ENCODE measurements around the gene PAX6.
"Not testable (repeated sequence)": the region's sequence is repeated elsewhere in the genome, so short reads cannot be mapped to it uniquely, and the experiment has no call there.

Gene PAX6

GRCh38 chr11:31763296-31763695 lies 47.8 kb downstream of the PAX6 start:
- no peak for DNase-seq

GRCh38 chr11:31761636-31762035 lies 49.5 kb downstream of the PAX6 start:
- DNase-seq: no peak

GRCh38 chr11:31757260-31757835 lies 53.8 kb downstream of the PAX6 start:
- DNase-seq: no peak

- DNase-seq: no peak
Observed at GRCh38 chr11:31747581-31747980, 63.5 kb downstream of the PAX6 start.

GRCh38 chr11:31740731-31741368 lies 70.3 kb downstream of the PAX6 start:
- DNase-seq: not testable (repeated sequence)

GRCh38 chr11:31740131-31740530 lies 71.0 kb downstream of the PAX6 start:
- no peak for DNase-seq

All from central memory CD4-positive, alpha-beta T cell (primary cell).